ENCODE data around the gene FGF19. TPM values are rescaled to one million over a fixed set of nuclear protein-coding genes. Genes with fewer than 3 reads are reported as not detected.
A peak's percentile ranks its signal among the peaks of the same experiment; 100 is the strongest.

FGF19 gene
- total and polyA plus RNA-seq, 9 of the 15 experiments (the other 6 are each of a cell fraction or from before 2014, with no cell fraction given), result 0.11 TPM; not detected in 8

GRCh38 chr11:69680688-69681087 is 23.1 kb downstream of the FGF19 start (continued):
- no peak for TF ChIP-seq KAT2B (IDR thresholded peaks at IDR 0.05; ENCODE audit: low read depth, low read length)
- no peak for TF ChIP-seq SIN3B (IDR thresholded peaks at IDR 0.05; ENCODE audit: low read depth)
- TF ChIP-seq ZBTB26 (CRISPR knock-in tag; IDR thresholded peaks at IDR 0.05), result 0 out of 2 replicates have a peak, but pooled peaks have one; percentile 41
- TF ChIP-seq, protein P1, sequence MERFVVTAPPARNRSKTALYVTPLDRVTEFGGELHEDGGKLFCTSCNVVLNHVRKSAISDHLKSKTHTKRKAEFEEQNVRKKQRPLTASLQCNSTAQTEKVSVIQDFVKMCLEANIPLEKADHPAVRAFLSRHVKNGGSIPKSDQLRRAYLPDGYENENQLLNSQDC (CRISPR knock-in tag; IDR thresholded peaks at IDR 0.05), result no peak

- ChIA-PET POLR2A (interaction anchor here (1.0 kb wide), 1 partner anchor 578 kb away, joined by 3 read pairs; no protein-coding TSS in a partner anchor), CTCF (ENCODE audit: low intra/inter-chr PET ratio) (no interaction called here)
- H2AFZ ChIP-seq (ENCODE audit: low read depth, low read length), result no peak overlapping the region
- in situ Hi-C loops (cut with MboI), result no loop called here
- H4K20me1 ChIP-seq (replicated peaks; ENCODE audit: control insufficient read depth, insufficient read depth, low read length), result 0 out of 2 replicates have a peak, but pooled peaks cover 7% of the 10 kb centered on the region
- H3K4me3 ChIP-seq, result no peak overlapping the region
- 73% methylated on average over 2 of the region's 2 CpGs for WGBS (ENCODE audit: insufficient coverage, low coverage, missing lambda C conversion rate)
- no peak for FAIRE-seq
- ATAC-seq, result no peak
- no peaks in the 10 kb centered on the region for H3K9me3 ChIP-seq (replicated peaks; ENCODE audit: control insufficient read depth, insufficient read depth, low read depth, low read length)
- no peaks in the 10 kb centered on the region for H3K9me1 ChIP-seq (ENCODE audit: control insufficient read depth, insufficient read depth, low read length)
- peaks cover 9% of the 10 kb centered on the region; the same call in 2 of the 3 replicates for H3K36me3 ChIP-seq (ENCODE audit: control insufficient read depth, insufficient read depth, low read length)
- no peak for DNase-seq (ENCODE audit: extremely low read depth in 1 of 4, low spot score in 3 of 4)
- no peak overlapping the region for H3K4me2 ChIP-seq (ENCODE audit: insufficient read depth, low read length)
- no peak overlapping the region for H3K27ac ChIP-seq (ENCODE audit: extremely low read depth, low read depth, low read length)
- peaks cover 28% of the 10 kb centered on the region for H3K79me2 ChIP-seq (ENCODE audit: control insufficient read depth, insufficient read depth, low read length)
- intact Hi-C loops (cut with micrococcal nuclease), result no loop called here
- H3K4me1 ChIP-seq (replicated peaks in 1 of 2; ENCODE audit: control insufficient read depth in 2 of 2, insufficient read depth in 2 of 2, low read length in 2 of 2), result peaks cover 5 to 14% of the 10 kb centered on the region in 2 experiments; a peak in 3 of 5 replicates
- BruUV-seq (replicated peaks), result no TSS peak
- no peak overlapping the region for H3K9ac ChIP-seq (ENCODE audit: insufficient read depth in 1 of 2, low read depth in 2 of 2, low read length in 2 of 2)
- H3K27me3 ChIP-seq (ENCODE audit: control insufficient read depth in 2 of 2, insufficient read depth in 2 of 2, low read length in 2 of 2), result no peaks in the 10 kb centered on the region
- TF ChIP-seq NFYB (IDR thresholded peaks at IDR 0.05; ENCODE audit: extremely low read depth, insufficient read length) (peak; percentile 4), RFX5 (IDR thresholded peaks at IDR 0.05; ENCODE audit: low read depth, low read length) (peak; percentile 85), ZMIZ1 (IDR thresholded peaks at IDR 0.05; ENCODE audit: low read depth in 2 of 2, low read length in 2 of 2) (no peak)
These were observed 26.1 kb downstream of the FGF19 start for GRCh38 chr11:69677749-69678148.
